Nephron progenitor cell (in vitro differentiated cells): Measurements from ENCODE around the gene ZSWIM5.
"Not testable (repeated sequence)": the region's sequence is repeated elsewhere in the genome, so short reads cannot be mapped to it uniquely, and the experiment has no call there.

Source experiments
- DNase-seq: peaks from one replicate; pipeline ENCODE4 v3.0.0; 2021
- H3K27ac Mint-ChIP-seq: 2 replicates; pipeline ENCODE4 v1.8.0; 2021; ENCODE audit warnings: mild to moderate bottlenecking, moderate library complexity, mixed read lengths
- H3K27me3 Mint-ChIP-seq: 2 replicates; pipeline ENCODE4 v1.8.0; 2021; ENCODE audit warnings: mild to moderate bottlenecking, low read depth, mixed read lengths; ENCODE audit not compliant: poor library complexity
- H3K36me3 Mint-ChIP-seq: 2 replicates; pipeline ENCODE4 v1.8.0; 2021; ENCODE audit warnings: low read depth, mixed read lengths
- H3K4me1 Mint-ChIP-seq: 2 replicates; pipeline ENCODE4 v1.8.0; 2021; ENCODE audit warnings: mixed read lengths
- H3K4me3 Mint-ChIP-seq: 2 replicates; pipeline ENCODE4 v1.8.0; 2021; ENCODE audit warnings: mild to moderate bottlenecking, moderate library complexity, mixed read lengths
- H3K9me3 Mint-ChIP-seq: 2 replicates; pipeline ENCODE4 v1.8.0; 2021; ENCODE audit warnings: mild to moderate bottlenecking, moderate library complexity, mixed read lengths
- CTCF ChIP-seq: fragments of 200-600 bp; sonication (generic); IDR thresholded peaks from 2 replicates; pipeline ENCODE4 v1.5.0; 2021; ENCODE audit warnings: antibody characterized with exemption

ZSWIM5 gene

GRCh38 chr1:45097079-45097478 is 109.3 kb downstream of the ZSWIM5 start:
- DNase-seq = no peak
- Mint-ChIP-seq H3K36me3 (no peaks in the 10 kb centered on the region), H3K4me3 (no peak overlapping the region), H3K4me1 (peaks cover 14% of the 10 kb centered on the region), H3K9me3 (peaks cover 23% of the 10 kb centered on the region), H3K27me3 (no peaks in the 10 kb centered on the region), H3K27ac (no peak overlapping the region)
- no peak for TF ChIP-seq CTCF

GRCh38 chr1:45095450-45095849 is 111.0 kb downstream of the ZSWIM5 start:
- DNase-seq = no peak
- H3K9me3 Mint-ChIP-seq = peaks cover 15% of the 10 kb centered on the region
- no peak overlapping the region for H3K4me3 Mint-ChIP-seq
- no peak overlapping the region for H3K27ac Mint-ChIP-seq
- H3K4me1 Mint-ChIP-seq = peaks cover 14% of the 10 kb centered on the region
- H3K27me3 Mint-ChIP-seq = no peaks in the 10 kb centered on the region
- TF ChIP-seq CTCF = no peak
- no peaks in the 10 kb centered on the region for H3K36me3 Mint-ChIP-seq

DNA sequence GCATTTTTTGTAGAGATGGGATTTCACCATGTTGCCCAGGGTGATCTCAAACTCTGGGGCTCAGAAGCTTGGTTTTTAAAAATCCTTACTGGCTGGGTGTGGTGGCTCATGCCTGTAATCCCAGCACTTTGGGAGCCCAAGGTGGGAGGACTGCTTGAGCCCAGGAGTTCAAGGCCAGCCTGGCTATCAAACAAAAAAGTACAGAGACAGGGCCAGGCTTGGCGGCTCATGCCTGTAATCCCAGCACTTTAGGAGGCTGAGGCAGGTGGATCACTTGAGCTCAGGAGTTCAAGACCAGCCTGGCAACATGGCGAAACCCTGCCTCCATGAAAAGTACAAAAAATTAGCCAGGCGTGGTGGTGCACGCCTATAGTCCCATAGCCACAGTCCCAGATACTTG is 112.0 kb downstream of the ZSWIM5 start:
- H3K36me3 Mint-ChIP-seq, DNase-seq, H3K27me3 Mint-ChIP-seq, H3K4me3 Mint-ChIP-seq, H3K9me3 Mint-ChIP-seq, H3K27ac Mint-ChIP-seq: not testable (repeated sequence)
- peaks cover 14% of the 10 kb centered on the region for H3K4me1 Mint-ChIP-seq

DNA sequence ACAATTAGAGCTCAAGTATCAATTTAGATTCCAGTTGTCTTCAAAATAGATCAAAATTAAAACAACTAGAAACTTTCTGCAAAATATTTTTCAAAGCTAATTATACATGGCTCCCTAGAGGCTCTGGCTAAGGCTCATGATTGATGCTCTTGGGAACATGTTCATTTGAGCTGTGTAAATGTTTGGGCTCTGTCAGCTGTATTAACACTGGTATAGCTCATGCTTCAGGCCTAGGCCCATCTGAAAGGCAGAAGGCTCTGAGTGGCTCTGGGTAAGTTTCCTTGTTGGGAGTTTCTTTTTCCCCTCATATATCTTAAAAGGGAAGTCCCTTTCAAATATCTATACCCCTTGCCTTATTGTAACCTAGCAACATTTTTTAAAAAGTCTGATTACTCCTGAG is 113.1 kb downstream of the ZSWIM5 start:
- TF ChIP-seq CTCF = no peak
- Mint-ChIP-seq H3K4me1 (peaks cover 14% of the 10 kb centered on the region), H3K27ac (peak overlapping the region; percentile 36), H3K36me3 (no peaks in the 10 kb centered on the region), H3K27me3 (no peaks in the 10 kb centered on the region), H3K9me3 (no peaks in the 10 kb centered on the region), H3K4me3 (no peak overlapping the region)
- no peak for DNase-seq

DNA sequence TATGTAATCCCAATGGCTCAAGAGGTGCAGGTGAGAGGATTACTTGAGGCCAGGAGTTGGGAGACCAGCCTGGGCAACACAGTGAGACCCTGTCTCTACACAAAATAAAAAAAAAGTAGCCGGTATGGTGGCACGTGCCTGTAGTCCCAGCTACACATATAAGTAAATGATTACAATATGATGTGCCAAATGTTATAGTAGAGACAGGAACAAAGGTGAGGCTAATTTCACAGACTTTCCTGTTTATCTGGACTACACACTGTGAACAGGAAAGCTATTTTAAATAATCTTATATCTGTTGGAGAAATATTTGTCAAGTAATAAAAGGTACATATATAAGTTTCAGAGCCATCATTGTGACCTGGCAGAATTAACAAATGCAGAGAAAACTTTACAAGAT is 116.7 kb downstream of the ZSWIM5 start:
- no peak for TF ChIP-seq CTCF
- H3K4me1 Mint-ChIP-seq = peaks cover 5% of the 10 kb centered on the region
- H3K4me3 Mint-ChIP-seq = no peak overlapping the region
- no peaks in the 10 kb centered on the region for H3K27me3 Mint-ChIP-seq
- H3K27ac Mint-ChIP-seq = no peak overlapping the region
- DNase-seq = no peak
- H3K9me3 Mint-ChIP-seq = no peaks in the 10 kb centered on the region
- no peaks in the 10 kb centered on the region for H3K36me3 Mint-ChIP-seq

- no peak for DNase-seq
- peaks cover 22% of the 10 kb centered on the region for H3K9me3 Mint-ChIP-seq
- H3K27me3 Mint-ChIP-seq = peaks cover 4% of the 10 kb centered on the region
- no peaks in the 10 kb centered on the region for H3K4me1 Mint-ChIP-seq
- TF ChIP-seq CTCF = no peak
- no peak overlapping the region for H3K27ac Mint-ChIP-seq
- H3K36me3 Mint-ChIP-seq = peaks cover 25% of the 10 kb centered on the region
- H3K4me3 Mint-ChIP-seq = no peak overlapping the region
These were observed 121.8 kb downstream of the ZSWIM5 start for GRCh38 chr1:45084562-45084961.

- H3K9me3 Mint-ChIP-seq = peaks cover 58% of the 10 kb centered on the region
- DNase-seq = no peak
- TF ChIP-seq CTCF = no peak
- no peak overlapping the region for H3K27ac Mint-ChIP-seq
- H3K4me3 Mint-ChIP-seq = no peak overlapping the region
- peaks cover 59% of the 10 kb centered on the region for H3K36me3 Mint-ChIP-seq
- H3K27me3 Mint-ChIP-seq = peaks cover 4% of the 10 kb centered on the region
- H3K4me1 Mint-ChIP-seq = no peaks in the 10 kb centered on the region
These were observed 126.9 kb downstream of the ZSWIM5 start for GRCh38 chr1:45079533-45079932.

GRCh38 chr1:45076959-45077358 is 129.4 kb downstream of the ZSWIM5 start:
- H3K36me3 Mint-ChIP-seq = peaks cover 45% of the 10 kb centered on the region
- not testable (repeated sequence) for DNase-seq, H3K27ac Mint-ChIP-seq, H3K27me3 Mint-ChIP-seq, H3K4me1 Mint-ChIP-seq, H3K4me3 Mint-ChIP-seq
- H3K9me3 Mint-ChIP-seq = peaks cover 66% of the 10 kb centered on the region
